IMR-90 (cell line): ENCODE results near the gene SLC6A13. TPM values are rescaled to one million over a fixed set of nuclear protein-coding genes. Genes with fewer than 3 reads are reported as not detected.
A peak's percentile ranks its signal among the peaks of the same experiment; 100 is the strongest.

Source experiments
- ATAC-seq: fragments of 200-7000 bp; cut with Tn5 transposase; 2 replicates; pipeline ENCODE4 v1.9.1; 2020; ENCODE audit warnings: low read depth, mild to moderate bottlenecking, moderate library complexity
- BruUV-seq: library from RNA; stranded (reverse); fragments of 400-500 nt; replicated peaks from 2 replicates; lab custom pipeline; 2021; lab: Mats Ljungman, UMichigan
- CTCF ChIA-PET: fragments of 300-600 bp; formaldehyde crosslinking; extraction: SDS; loops from one replicate; lab custom pipeline; 2021; ENCODE audit warnings: antibody characterized with exemption; lab: Yijun Ruan, JAX
- POLR2A ChIA-PET: fragments of 300-600 bp; sonication (Branson Sonifier 250); formaldehyde crosslinking; loops from one replicate; lab custom pipeline; 2022; ENCODE audit warnings: antibody characterized with exemption; ENCODE audit not compliant: unreplicated experiment; lab: Charles Lee
- DNase-seq: peaks from one replicate; pipeline ENCODE4 v3.0.0; 2013
- H2AFZ ChIP-seq: replicated peaks from 2 replicates; pipeline ENCODE3; 2013; ENCODE audit warnings: low read length, mild to moderate bottlenecking; ENCODE audit not compliant: poor library complexity
- H2AK5ac ChIP-seq: 2 replicates; pipeline ENCODE4 v1.6.1; 2013; ENCODE audit warnings: low read depth, low read length, inconsistent platforms
- H2AK9ac ChIP-seq: replicated peaks from 2 replicates; pipeline ENCODE3; 2013; ENCODE audit warnings: mild to moderate bottlenecking, low read depth, low read length, moderate library complexity; ENCODE audit not compliant: poor library complexity
- H2BK120ac ChIP-seq: 2 replicates; pipeline ENCODE4 v1.6.1; 2013; ENCODE audit warnings: low read depth, low read length, inconsistent platforms
- H2BK15ac ChIP-seq: 3 replicates; pipeline ENCODE4 v1.6.1; 2013; ENCODE audit warnings: low read depth, low read length, inconsistent platforms
- H2BK20ac ChIP-seq: 2 replicates; pipeline ENCODE4 v1.6.1; 2013; ENCODE audit warnings: low read depth, mild to moderate bottlenecking, inconsistent platforms, low read length, moderate library complexity
- H2BK5ac ChIP-seq: 2 replicates; pipeline ENCODE4 v1.6.1; 2013; ENCODE audit warnings: mild to moderate bottlenecking, low read depth, low read length, inconsistent platforms; ENCODE audit not compliant: poor library complexity, severe bottlenecking
- H3K14ac ChIP-seq: replicated peaks from 2 replicates; pipeline ENCODE4 v1.6.1; 2013; ENCODE audit warnings: low read depth, low read length, inconsistent platforms
- H3K18ac ChIP-seq: 2 replicates; pipeline ENCODE4 v1.6.1; 2013; ENCODE audit warnings: low read depth, low read length, control low read depth
- H3K23ac ChIP-seq: 2 replicates; pipeline ENCODE4 v1.6.1; 2013; ENCODE audit warnings: low read depth, low read length, inconsistent platforms
- H3K27ac ChIP-seq: 2 replicates; pipeline ENCODE4 v1.5.1; 2013; ENCODE audit warnings: mild to moderate bottlenecking, control low read depth, low read length; ENCODE audit not compliant: insufficient read depth
- H3K27me3 ChIP-seq: 2 replicates; pipeline ENCODE4 v1.6.1; 2013; ENCODE audit warnings: low read length; ENCODE audit not compliant: control insufficient read depth, insufficient read depth
- H3K36me3 ChIP-seq: 2 replicates; pipeline ENCODE4 v1.6.1; 2013; ENCODE audit warnings: low read length, mixed read lengths; ENCODE audit not compliant: control insufficient read depth, insufficient read depth
- H3K4ac ChIP-seq: 2 replicates; pipeline ENCODE4 v1.6.1; 2013; ENCODE audit warnings: low read depth, low read length, inconsistent platforms
- H3K4me1 ChIP-seq: 2 replicates; pipeline ENCODE4 v1.6.1; 2013; ENCODE audit warnings: low read length, mixed read lengths; ENCODE audit not compliant: control insufficient read depth, insufficient read depth
- H3K4me2 ChIP-seq: 2 replicates; pipeline ENCODE4 v1.6.1; 2013; ENCODE audit warnings: low read depth, mild to moderate bottlenecking, control low read depth, low read length, moderate library complexity
- H3K4me3 ChIP-seq: 2 replicates; pipeline ENCODE4 v1.5.1; 2013; ENCODE audit warnings: low read depth, mild to moderate bottlenecking, control low read depth, low read length, moderate library complexity; ENCODE audit not compliant: insufficient read depth
- H3K56ac ChIP-seq: 2 replicates; pipeline ENCODE4 v1.6.1; 2013; ENCODE audit warnings: low read length, inconsistent platforms; ENCODE audit not compliant: insufficient read depth; ENCODE audit errors: extremely low read depth
- H3K79me1 ChIP-seq, 2 experiments: 2 replicates each; pipeline ENCODE4 v1.6.1; 2013; ENCODE audit warnings: low read length in 2 of 2, inconsistent platforms in 1 of 2, low read depth in 1 of 2
- H3K9ac ChIP-seq: 2 replicates; pipeline ENCODE4 v1.6.1; 2013; ENCODE audit warnings: low read depth, low read length, control low read depth
- H3K9me1 ChIP-seq: 2 replicates; pipeline ENCODE4 v1.6.1; 2013; ENCODE audit warnings: low read length, inconsistent platforms; ENCODE audit not compliant: insufficient read depth
- H3K9me3 ChIP-seq: 2 replicates; pipeline ENCODE4 v1.6.1; 2013; ENCODE audit warnings: low read length; ENCODE audit not compliant: control insufficient read depth, insufficient read depth
- H4K20me1 ChIP-seq: 2 replicates; pipeline ENCODE4 v1.6.1; 2013; ENCODE audit warnings: low read length, inconsistent platforms; ENCODE audit not compliant: insufficient read depth
- H4K5ac ChIP-seq: 2 replicates; pipeline ENCODE4 v1.6.1; 2013; ENCODE audit warnings: mild to moderate bottlenecking, low read depth, low read length, control low read depth
- H4K8ac ChIP-seq, 2 experiments: 2 replicates each; pipeline ENCODE4 v1.6.1; 2013; ENCODE audit warnings: low read depth in 2 of 2, low read length in 2 of 2, control low read depth in 1 of 2, inconsistent platforms in 1 of 2
- H4K91ac ChIP-seq: 2 replicates; pipeline ENCODE4 v1.6.1; 2013; ENCODE audit warnings: low read depth, low read length, inconsistent platforms; ENCODE audit not compliant: insufficient read depth
- POLR2A ChIP-seq: IDR thresholded peaks from 2 replicates; pipeline ENCODE4 v1.6.1; 2012; ENCODE audit warnings: mild to moderate bottlenecking, low read depth, low read length
- SMC3 ChIP-seq: fragments of 150-350 bp; IDR thresholded peaks from 2 replicates; pipeline ENCODE4 v1.6.1; 2016; ENCODE audit warnings: low read depth, mild to moderate bottlenecking, antibody characterized with exemption, low read length, moderate library complexity
- WGBS, 2 experiments: methylation state at CpG; one replicate each; pipeline versions ENCODE4 v1.1.5 to v1.1.7; 2013; ENCODE audit warnings: missing lambda C conversion rate in 2 of 2; ENCODE audit not compliant: insufficient read length in 1 of 2; ENCODE audit errors: extremely low coverage in 2 of 2; 5-methylcytosine and 5-hydroxymethylcytosine counted together
- dilution Hi-C: fragments of 300-500 bp; cut with HindIII; formaldehyde crosslinking; loops from one replicate; pipeline ENCODE4 v1.14.3; 2018; ENCODE audit warnings: low sequenced_read_pairs; ENCODE audit not compliant: unreplicated experiment
- in situ Hi-C: fragments of 300-500 bp; cut with MboI; formaldehyde crosslinking; loops from 3 replicates; pipeline ENCODE4 v1.14.3; 2019; ENCODE audit warnings: low sequenced_read_pairs, inconsistent platforms, mixed read lengths
- intact Hi-C: fragments of 100-400 bp; cut with micrococcal nuclease; formaldehyde crosslinking; loops from 2 replicates; pipeline ENCODE4 v1.10.0; 2022
- polyA plus RNA-seq, 3 experiments: library from polyadenylated mRNA; depleted of rRNA; stranded (reverse); fragments of >200 nt; gene quantifications; 2 replicates each; pipeline ENCODE4 v1.2.3, GENCODE V29; 2012; ENCODE audit warnings: low replicate concordance in 1 of 3
- total RNA-seq: library from RNA; depleted of rRNA; stranded (reverse); fragments of >200 nt; gene quantifications from 2 replicates; pipeline ENCODE4 v1.2.3, GENCODE V29; 2012
- TF ChIP-seq, protein P1 (sequence below): conservative IDR thresholded peaks from 2 replicates; pipeline ENCODE4 v1.5.1; 2012; ENCODE audit warnings: mild to moderate bottlenecking, low read depth, low read length, improper control_type of control experiment

The SLC6A13 gene
- total and polyA plus RNA-seq, 2 of the 4 experiments (the other 2 are of a cell fraction) = under 0.01 to 0.10 TPM

GRCh38 chr12:185576-185955, 77.1 kb downstream of the SLC6A13 start:
- Histone ChIP-seq H2BK120ac (no peak overlapping the region), H3K4me2 (no peak overlapping the region), H3K27me3 (peaks cover 6% of the 10 kb centered on the region; the same call in 1 of the 2 replicates), H4K20me1 (no peaks in the 10 kb centered on the region), H3K56ac (no peak overlapping the region), H3K36me3 (no peaks in the 10 kb centered on the region), H2AFZ (peak overlapping the region; percentile 34), H2BK20ac (no peak overlapping the region), H3K79me1 (peaks cover 0 to 7% of the 10 kb centered on the region in 2 experiments; a peak in 1 of 4 replicates), H3K4ac (no peak overlapping the region), H3K18ac (no peak overlapping the region), H2BK15ac (no peak overlapping the region), H3K9ac (no peak overlapping the region), H3K9me1 (peaks cover 10% of the 10 kb centered on the region), H3K9me3 (no peaks in the 10 kb centered on the region), H4K8ac (no peak overlapping the region), H3K27ac (no peak overlapping the region), H2BK5ac (no peak overlapping the region), H4K91ac (no peak overlapping the region), H3K23ac (no peak overlapping the region), H2AK9ac (no peak overlapping the region), H4K5ac (no peak overlapping the region), H3K14ac (no peak overlapping the region), H2AK5ac (no peak overlapping the region), H3K4me3 (no peak overlapping the region), H3K4me1 (peaks cover 11% of the 10 kb centered on the region)
- intact Hi-C loops = no loop called here
- in situ Hi-C loops = no loop called here
- ATAC-seq = no peak
- 92% methylated on average over 7 of the region's 8 CpGs; no CpG with 5 or more reads in 1 of the 2 experiments for WGBS, 2 experiments
- ChIA-PET CTCF (no interaction called here), POLR2A (no interaction called here)
- TF ChIP-seq, protein P1, sequence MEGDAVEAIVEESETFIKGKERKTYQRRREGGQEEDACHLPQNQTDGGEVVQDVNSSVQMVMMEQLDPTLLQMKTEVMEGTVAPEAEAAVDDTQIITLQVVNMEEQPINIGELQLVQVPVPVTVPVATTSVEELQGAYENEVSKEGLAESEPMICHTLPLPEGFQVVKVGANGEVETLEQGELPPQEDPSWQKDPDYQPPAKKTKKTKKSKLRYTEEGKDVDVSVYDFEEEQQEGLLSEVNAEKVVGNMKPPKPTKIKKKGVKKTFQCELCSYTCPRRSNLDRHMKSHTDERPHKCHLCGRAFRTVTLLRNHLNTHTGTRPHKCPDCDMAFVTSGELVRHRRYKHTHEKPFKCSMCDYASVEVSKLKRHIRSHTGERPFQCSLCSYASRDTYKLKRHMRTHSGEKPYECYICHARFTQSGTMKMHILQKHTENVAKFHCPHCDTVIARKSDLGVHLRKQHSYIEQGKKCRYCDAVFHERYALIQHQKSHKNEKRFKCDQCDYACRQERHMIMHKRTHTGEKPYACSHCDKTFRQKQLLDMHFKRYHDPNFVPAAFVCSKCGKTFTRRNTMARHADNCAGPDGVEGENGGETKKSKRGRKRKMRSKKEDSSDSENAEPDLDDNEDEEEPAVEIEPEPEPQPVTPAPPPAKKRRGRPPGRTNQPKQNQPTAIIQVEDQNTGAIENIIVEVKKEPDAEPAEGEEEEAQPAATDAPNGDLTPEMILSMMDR = no peak
- no peak for TF ChIP-seq POLR2A
- TF ChIP-seq SMC3 = no peak
- dilution Hi-C loops = no loop called here
- no TSS peak for BruUV-seq
- no peak for DNase-seq
